Upper lobe of right lung (tissue), 1 donor: Measurements from ENCODE around the gene MLLT3. TPM values are rescaled to one million over a fixed set of nuclear protein-coding genes. Genes with fewer than 3 reads are reported as not detected.

ENCODE experiments used
- ATAC-seq: fragments of 200-7000 bp; cut with Tn5 transposase; one replicate; pipeline ENCODE4 v1.9.1; 2020; ENCODE audit warnings: mild to moderate bottlenecking, moderate library complexity
- DNase-seq: peaks from one replicate; pipeline ENCODE4 v3.0.0-alpha.2; 2020
- H3K27ac ChIP-seq: fragments of 200-600 bp; one replicate; pipeline ENCODE4 v1.8.0; 2022
- H3K27me3 ChIP-seq: fragments of 200-600 bp; one replicate; pipeline ENCODE4 v1.8.0; 2022; ENCODE audit warnings: mild to moderate bottlenecking
- H3K36me3 ChIP-seq: fragments of 200-600 bp; one replicate; pipeline ENCODE4 v1.8.0; 2022
- H3K4me1 ChIP-seq: fragments of 200-600 bp; one replicate; pipeline ENCODE4 v1.8.0; 2022
- H3K4me3 ChIP-seq: fragments of 200-600 bp; one replicate; pipeline ENCODE4 v1.8.0; 2022; ENCODE audit warnings: mild to moderate bottlenecking
- H3K9me3 ChIP-seq: fragments of 200-600 bp; one replicate; pipeline ENCODE4 v1.8.0; 2022
- intact Hi-C: fragments of 100-400 bp; cut with DNase I; formaldehyde crosslinking; loops from one replicate; pipeline ENCODE4 v1.11.0; 2022
- total RNA-seq: library from RNA; stranded (reverse); fragmentation: NEBNext Ultra II Directional; extraction: Animal tissue kit (Norgen Biotek cat#: 25700); gene quantifications from one replicate; pipeline ENCODE4 v1.2.1, GENCODE V29; 2021
- TF ChIP-seq, protein P1 (sequence below): fragments of 200-600 bp; IDR thresholded peaks from one replicate; pipeline ENCODE4 v1.8.0; 2022; ENCODE audit warnings: antibody characterized with exemption
- donor health status: DM: no; HTN: yes; CAD: no; lungs with severe emphysema.

MLLT3 gene
- total RNA-seq, 1 donor from 2014 or later = 15.4 TPM

DNA sequence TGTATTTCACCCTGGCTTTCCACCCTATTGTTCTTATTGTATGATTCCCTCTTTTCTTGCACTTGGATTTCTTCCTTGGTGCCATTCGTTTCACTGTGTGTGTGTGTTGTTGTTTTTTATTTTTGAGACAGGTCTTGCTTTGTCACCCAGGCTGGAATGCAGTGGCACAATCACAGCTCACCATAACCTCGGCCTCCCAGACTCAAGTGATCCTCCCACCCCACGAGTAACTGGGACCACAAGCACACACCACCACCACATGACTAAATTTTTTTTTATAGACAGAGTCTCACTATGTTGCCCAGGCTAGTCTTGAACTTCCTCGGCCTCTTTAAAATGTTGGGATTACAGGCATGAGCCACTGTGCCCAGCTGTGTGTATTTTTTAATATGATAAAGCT lies 72.0 kb downstream of the MLLT3 start:
- Histone ChIP-seq H3K27me3 (no peaks in the 10 kb centered on the region), H3K4me1 (peaks cover 6% of the 10 kb centered on the region), H3K9me3 (no peaks in the 10 kb centered on the region), H3K4me3 (no peak overlapping the region), H3K27ac (no peak overlapping the region), H3K36me3 (no peaks in the 10 kb centered on the region)
- TF ChIP-seq, protein P1, sequence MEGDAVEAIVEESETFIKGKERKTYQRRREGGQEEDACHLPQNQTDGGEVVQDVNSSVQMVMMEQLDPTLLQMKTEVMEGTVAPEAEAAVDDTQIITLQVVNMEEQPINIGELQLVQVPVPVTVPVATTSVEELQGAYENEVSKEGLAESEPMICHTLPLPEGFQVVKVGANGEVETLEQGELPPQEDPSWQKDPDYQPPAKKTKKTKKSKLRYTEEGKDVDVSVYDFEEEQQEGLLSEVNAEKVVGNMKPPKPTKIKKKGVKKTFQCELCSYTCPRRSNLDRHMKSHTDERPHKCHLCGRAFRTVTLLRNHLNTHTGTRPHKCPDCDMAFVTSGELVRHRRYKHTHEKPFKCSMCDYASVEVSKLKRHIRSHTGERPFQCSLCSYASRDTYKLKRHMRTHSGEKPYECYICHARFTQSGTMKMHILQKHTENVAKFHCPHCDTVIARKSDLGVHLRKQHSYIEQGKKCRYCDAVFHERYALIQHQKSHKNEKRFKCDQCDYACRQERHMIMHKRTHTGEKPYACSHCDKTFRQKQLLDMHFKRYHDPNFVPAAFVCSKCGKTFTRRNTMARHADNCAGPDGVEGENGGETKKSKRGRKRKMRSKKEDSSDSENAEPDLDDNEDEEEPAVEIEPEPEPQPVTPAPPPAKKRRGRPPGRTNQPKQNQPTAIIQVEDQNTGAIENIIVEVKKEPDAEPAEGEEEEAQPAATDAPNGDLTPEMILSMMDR = no peak
- no peak for DNase-seq
- intact Hi-C loops = no loop called here
- ATAC-seq = no peak

DNA sequence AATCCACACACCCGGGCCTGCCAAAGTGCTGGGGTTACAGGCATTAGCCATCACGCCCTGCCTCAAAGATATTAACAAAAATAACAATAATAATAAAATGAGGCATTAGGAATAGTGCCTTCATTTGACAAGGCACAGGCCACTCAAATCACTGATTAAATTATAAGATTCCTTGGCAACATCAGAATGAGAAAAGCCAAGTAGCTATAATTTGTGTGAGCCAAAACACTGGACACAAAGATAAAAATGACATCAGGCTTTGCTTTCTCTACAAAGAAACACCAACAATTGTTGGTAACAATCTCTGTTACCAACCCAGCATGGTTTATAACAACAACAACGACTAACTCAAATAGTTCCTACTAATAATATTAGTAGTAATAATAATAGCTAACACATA lies 73.2 kb downstream of the MLLT3 start:
- no peaks in the 10 kb centered on the region for H3K36me3 ChIP-seq
- no peak overlapping the region for H3K27ac ChIP-seq
- intact Hi-C loops = no loop called here
- TF ChIP-seq, protein P1 = no peak
- ATAC-seq = no peak
- no peak for DNase-seq
- no peaks in the 10 kb centered on the region for H3K9me3 ChIP-seq
- H3K4me3 ChIP-seq = no peak overlapping the region
- H3K4me1 ChIP-seq = peaks cover 6% of the 10 kb centered on the region
- no peaks in the 10 kb centered on the region for H3K27me3 ChIP-seq

DNA sequence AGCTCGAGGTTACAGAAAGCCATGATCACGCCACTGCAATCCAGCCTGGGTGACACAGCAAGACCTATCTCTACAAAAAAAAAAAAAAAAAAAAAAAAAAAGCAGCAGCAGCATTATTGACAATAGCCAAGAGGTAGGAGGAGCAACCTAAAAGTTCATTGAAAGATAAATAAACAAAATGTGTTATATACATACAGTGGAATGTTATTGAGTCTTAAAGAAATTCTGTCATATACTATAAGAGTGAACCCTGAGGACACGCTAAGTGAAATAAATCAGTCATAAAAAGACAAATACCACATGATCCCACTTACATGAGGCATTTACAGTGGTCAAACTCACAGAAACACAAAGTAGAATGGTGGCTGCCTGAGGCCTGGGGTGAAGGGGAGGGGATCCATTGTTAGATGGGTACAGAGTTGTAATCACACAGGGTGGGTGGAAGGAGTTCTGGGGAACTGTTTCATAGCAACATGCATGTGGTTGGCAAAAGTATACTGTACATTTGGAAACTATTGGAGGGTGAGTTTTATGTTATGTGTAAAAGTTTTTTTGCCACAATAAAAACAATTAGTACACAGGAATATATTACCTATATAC lies 77.2 kb downstream of the MLLT3 start:
- no peak overlapping the region for H3K4me3 ChIP-seq
- TF ChIP-seq, protein P1 = no peak
- H3K27me3 ChIP-seq = no peaks in the 10 kb centered on the region
- DNase-seq (no peak), ATAC-seq (no peak)
- H3K4me1 ChIP-seq = no peaks in the 10 kb centered on the region
- intact Hi-C loops = no loop called here
- no peak overlapping the region for H3K27ac ChIP-seq
- H3K36me3 ChIP-seq = no peaks in the 10 kb centered on the region
- H3K9me3 ChIP-seq = no peaks in the 10 kb centered on the region

DNA sequence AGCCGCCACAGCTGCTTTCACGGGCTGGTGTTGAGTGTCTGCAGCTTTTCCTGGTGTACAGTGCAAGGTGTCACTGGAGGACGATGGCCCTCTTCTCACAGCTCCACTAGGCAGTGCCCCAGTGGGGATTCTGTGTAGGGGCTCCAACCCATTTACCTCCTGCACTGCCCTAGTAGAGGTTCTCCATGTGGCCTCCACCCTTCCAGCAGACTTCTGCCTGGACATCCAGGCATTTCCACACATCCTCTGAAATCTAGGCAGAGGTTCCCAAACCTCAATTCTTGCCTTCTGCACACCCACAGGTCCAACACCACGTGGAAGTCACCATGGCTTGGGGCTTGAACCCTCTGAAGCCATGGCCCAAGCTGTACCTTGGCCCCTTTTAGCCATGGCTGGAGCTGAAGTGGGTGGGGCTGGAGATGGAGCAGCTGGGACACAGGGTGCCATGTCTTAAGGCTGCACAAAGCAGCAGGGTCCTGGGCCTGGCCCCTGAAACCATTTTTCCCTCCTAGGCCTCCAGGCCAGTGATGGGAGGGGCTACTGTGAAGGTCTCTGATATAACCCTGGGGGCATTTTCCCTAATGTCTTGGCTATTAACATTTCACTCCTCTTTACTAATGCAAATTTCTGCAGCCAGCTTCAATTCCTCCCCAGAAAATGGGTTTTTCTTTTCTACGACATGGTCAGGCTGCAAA lies 82.0 kb downstream of the MLLT3 start:
- H3K27ac ChIP-seq = no peak overlapping the region
- intact Hi-C loops = no loop called here
- TF ChIP-seq, protein P1 = no peak

DNA sequence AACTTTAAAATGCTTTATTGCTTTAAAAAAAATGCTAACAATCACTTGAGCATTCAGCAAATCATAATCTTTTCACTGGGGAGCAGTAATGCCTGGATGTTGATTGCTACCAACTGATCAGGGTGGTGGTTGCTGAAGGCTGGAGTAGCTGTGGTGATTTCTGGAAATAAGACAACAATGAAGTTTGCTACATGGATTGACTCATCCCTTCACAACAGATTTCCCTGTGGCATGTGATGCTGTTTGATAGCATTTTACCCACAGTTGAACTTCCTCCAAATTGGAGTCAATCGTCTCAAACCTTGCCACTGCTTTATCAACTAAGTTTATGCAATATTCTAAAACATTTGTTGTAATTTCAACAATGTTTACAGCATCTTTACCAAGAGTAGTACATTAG lies 83.3 kb downstream of the MLLT3 start:
- Histone ChIP-seq H3K9me3 (no peaks in the 10 kb centered on the region), H3K4me1 (no peaks in the 10 kb centered on the region), H3K27me3 (no peaks in the 10 kb centered on the region), H3K4me3 (no peak overlapping the region), H3K27ac (no peak overlapping the region), H3K36me3 (no peaks in the 10 kb centered on the region)
- TF ChIP-seq, protein P1 = no peak
- ATAC-seq (no peak), DNase-seq (no peak)
- intact Hi-C loops = no loop called here

More for the DNA sequence above, 82.0 kb downstream of the MLLT3 start:
- H3K4me1 ChIP-seq = no peaks in the 10 kb centered on the region
- H3K36me3 ChIP-seq = no peaks in the 10 kb centered on the region
- ATAC-seq (no peak), DNase-seq (no peak)
- H3K27me3 ChIP-seq = no peaks in the 10 kb centered on the region
- no peaks in the 10 kb centered on the region for H3K9me3 ChIP-seq
- H3K4me3 ChIP-seq = no peak overlapping the region
